HK-2 (cell line): ENCODE data around the gene TANK.
"Not testable (repeated sequence)": the region's sequence is repeated elsewhere in the genome, so short reads cannot be mapped to it uniquely, and the experiment has no call there.

Experiments used
- DNase-seq: peaks from one replicate; pipeline ENCODE4 v3.0.0-alpha.2; 2018; ENCODE audit not compliant: unreplicated experiment

TANK gene

GRCh38 chr2:161160226-161161073, at the start of gene TANK:
TSS of gene TANK (plus strand) at chr2:161160428. CDS start at chr2:161179663, 19,235 bp downstream.
- DNase-seq: peak; percentile 94

GRCh38 chr2:161111531-161111930, 48.7 kb upstream of the TANK start:
- no peak for DNase-seq

GRCh38 chr2:161112908-161113307, 47.3 kb upstream of the TANK start:
- no peak for DNase-seq

- DNase-seq: no peak
These were observed 46.3 kb upstream of the TANK start for GRCh38 chr2:161113693-161114575.

- DNase-seq: no peak
These were observed 45.0 kb upstream of the TANK start for GRCh38 chr2:161115205-161115604.

GRCh38 chr2:161115605-161116380, 44.4 kb upstream of the TANK start:
- no peak for DNase-seq

- DNase-seq: no peak
These were observed 43.7 kb upstream of the TANK start for GRCh38 chr2:161116509-161116908.

GRCh38 chr2:161117506-161117905, 42.7 kb upstream of the TANK start:
- DNase-seq: no peak

- DNase-seq: no peak
These were observed 41.5 kb upstream of the TANK start for GRCh38 chr2:161118722-161119121.

GRCh38 chr2:161119483-161119882, 40.7 kb upstream of the TANK start:
- DNase-seq: no peak

- DNase-seq: no peak
These were observed 39.5 kb upstream of the TANK start for GRCh38 chr2:161120775-161121174.

GRCh38 chr2:161121622-161122021, 38.6 kb upstream of the TANK start:
- no peak for DNase-seq

- peak; percentile 28 for DNase-seq
These were observed 37.3 kb upstream of the TANK start for GRCh38 chr2:161122772-161123530.

- no peak for DNase-seq
These were observed 36.6 kb upstream of the TANK start for GRCh38 chr2:161123531-161124030.

- DNase-seq: no peak
These were observed 36.0 kb upstream of the TANK start for GRCh38 chr2:161124201-161124600.

- DNase-seq: no peak
These were observed 31.3 kb upstream of the TANK start for GRCh38 chr2:161128885-161129284.

- no peak for DNase-seq
These were observed 29.9 kb upstream of the TANK start for GRCh38 chr2:161130354-161130753.

GRCh38 chr2:161131074-161131680, 29.1 kb upstream of the TANK start:
- no peak for DNase-seq

GRCh38 chr2:161131804-161132203, 28.4 kb upstream of the TANK start:
- DNase-seq: no peak

GRCh38 chr2:161132384-161132783, 27.8 kb upstream of the TANK start:
- not testable (repeated sequence) for DNase-seq

GRCh38 chr2:161133366-161133765, 26.9 kb upstream of the TANK start:
- no peak for DNase-seq
